ENCODE data around the gene RASGRF1.

The RASGRF1 gene

GRCh38 chr15:79046691-79047404 is 43.7 kb downstream of the RASGRF1 start:
- no peaks in the 10 kb centered on the region for H3K36me3 Mint-ChIP-seq (ENCODE audit: low read depth)

GRCh38 chr15:79045041-79045440 is 45.5 kb downstream of the RASGRF1 start:
- no peaks in the 10 kb centered on the region for H3K36me3 Mint-ChIP-seq (ENCODE audit: low read depth)
- peaks cover 22% of the 10 kb centered on the region for H3K27me3 Mint-ChIP-seq
- H3K4me1 Mint-ChIP-seq (ENCODE audit: low read depth), result no peaks in the 10 kb centered on the region
- H3K27ac Mint-ChIP-seq, result no peak overlapping the region
- H3K4me3 Mint-ChIP-seq, result no peak overlapping the region
- no peak for DNase-seq
- peaks cover 8% of the 10 kb centered on the region for H3K9me3 Mint-ChIP-seq

More at GRCh38 chr15:79046691-79047404, 43.7 kb downstream of the RASGRF1 start:
- Mint-ChIP-seq H3K27ac (no peak overlapping the region), H3K4me1 (ENCODE audit: low read depth) (no peaks in the 10 kb centered on the region), H3K9me3 (peaks cover 8% of the 10 kb centered on the region), H3K4me3 (no peak overlapping the region), H3K27me3 (peaks cover 12% of the 10 kb centered on the region)
- DNase-seq, result no peak

GRCh38 chr15:79042213-79042928 is 48.2 kb downstream of the RASGRF1 start:
- H3K27me3 Mint-ChIP-seq, result peaks cover 25% of the 10 kb centered on the region

GRCh38 chr15:79041601-79042168 is 48.9 kb downstream of the RASGRF1 start:
- no peak for DNase-seq
- peaks cover 8% of the 10 kb centered on the region for H3K9me3 Mint-ChIP-seq
- H3K27ac Mint-ChIP-seq, result no peak overlapping the region
- no peaks in the 10 kb centered on the region for H3K4me1 Mint-ChIP-seq (ENCODE audit: low read depth)
- H3K4me3 Mint-ChIP-seq, result no peak overlapping the region
- H3K36me3 Mint-ChIP-seq (ENCODE audit: low read depth), result no peaks in the 10 kb centered on the region
- peaks cover 30% of the 10 kb centered on the region for H3K27me3 Mint-ChIP-seq

More at GRCh38 chr15:79042213-79042928, 48.2 kb downstream of the RASGRF1 start:
- H3K4me1 Mint-ChIP-seq (ENCODE audit: low read depth), result no peaks in the 10 kb centered on the region
- H3K27ac Mint-ChIP-seq, result no peak overlapping the region
- H3K36me3 Mint-ChIP-seq (ENCODE audit: low read depth), result no peaks in the 10 kb centered on the region
- H3K4me3 Mint-ChIP-seq, result no peak overlapping the region
- DNase-seq, result no peak
- H3K9me3 Mint-ChIP-seq, result peaks cover 8% of the 10 kb centered on the region

GRCh38 chr15:79037848-79038247 is 52.7 kb downstream of the RASGRF1 start:
- no peak for DNase-seq
- peaks cover 1% of the 10 kb centered on the region for H3K9me3 Mint-ChIP-seq
- no peaks in the 10 kb centered on the region for H3K4me1 Mint-ChIP-seq (ENCODE audit: low read depth)
- no peaks in the 10 kb centered on the region for H3K36me3 Mint-ChIP-seq (ENCODE audit: low read depth)
- H3K4me3 Mint-ChIP-seq, result no peak overlapping the region
- peaks cover 44% of the 10 kb centered on the region for H3K27me3 Mint-ChIP-seq
- no peak overlapping the region for H3K27ac Mint-ChIP-seq

- DNase-seq, result no peak
- H3K4me1 Mint-ChIP-seq (ENCODE audit: low read depth), result no peaks in the 10 kb centered on the region
- H3K27me3 Mint-ChIP-seq, result peaks cover 36% of the 10 kb centered on the region
- H3K9me3 Mint-ChIP-seq, result no peaks in the 10 kb centered on the region
- no peak overlapping the region for H3K27ac Mint-ChIP-seq
- H3K36me3 Mint-ChIP-seq (ENCODE audit: low read depth), result no peaks in the 10 kb centered on the region
- no peak overlapping the region for H3K4me3 Mint-ChIP-seq
Measured at GRCh38 chr15:79036323-79036722, 54.3 kb downstream of the RASGRF1 start.

- no peaks in the 10 kb centered on the region for H3K4me1 Mint-ChIP-seq (ENCODE audit: low read depth)
- no peaks in the 10 kb centered on the region for H3K36me3 Mint-ChIP-seq (ENCODE audit: low read depth)
- no peak for DNase-seq
- no peak overlapping the region for H3K4me3 Mint-ChIP-seq
- H3K9me3 Mint-ChIP-seq, result no peaks in the 10 kb centered on the region
- H3K27me3 Mint-ChIP-seq, result peaks cover 34% of the 10 kb centered on the region
- H3K27ac Mint-ChIP-seq, result no peak overlapping the region
Measured at GRCh38 chr15:79035814-79036213, 54.8 kb downstream of the RASGRF1 start.

GRCh38 chr15:79035111-79035601 is 55.4 kb downstream of the RASGRF1 start:
- no peaks in the 10 kb centered on the region for H3K4me1 Mint-ChIP-seq (ENCODE audit: low read depth)
- no peak for DNase-seq
- no peaks in the 10 kb centered on the region for H3K36me3 Mint-ChIP-seq (ENCODE audit: low read depth)
- H3K27me3 Mint-ChIP-seq, result peaks cover 30% of the 10 kb centered on the region
- no peak overlapping the region for H3K4me3 Mint-ChIP-seq
- H3K9me3 Mint-ChIP-seq, result no peaks in the 10 kb centered on the region
- no peak overlapping the region for H3K27ac Mint-ChIP-seq

GRCh38 chr15:79034284-79034683 is 56.3 kb downstream of the RASGRF1 start:
- Mint-ChIP-seq H3K36me3 (ENCODE audit: low read depth) (no peaks in the 10 kb centered on the region), H3K27ac (no peak overlapping the region), H3K27me3 (peaks cover 26% of the 10 kb centered on the region), H3K9me3 (no peaks in the 10 kb centered on the region), H3K4me3 (no peak overlapping the region), H3K4me1 (ENCODE audit: low read depth) (no peaks in the 10 kb centered on the region)
- DNase-seq, result no peak

GRCh38 chr15:79032656-79033055 is 57.9 kb downstream of the RASGRF1 start:
- Mint-ChIP-seq H3K27me3 (peaks cover 32% of the 10 kb centered on the region), H3K9me3 (no peaks in the 10 kb centered on the region), H3K27ac (no peak overlapping the region), H3K36me3 (ENCODE audit: low read depth) (no peaks in the 10 kb centered on the region), H3K4me1 (ENCODE audit: low read depth) (no peaks in the 10 kb centered on the region), H3K4me3 (no peak overlapping the region)
- no peak for DNase-seq

- no peak overlapping the region for H3K27ac Mint-ChIP-seq
- no peak for DNase-seq
- H3K36me3 Mint-ChIP-seq (ENCODE audit: low read depth), result no peaks in the 10 kb centered on the region
- H3K4me3 Mint-ChIP-seq, result no peak overlapping the region
- no peaks in the 10 kb centered on the region for H3K4me1 Mint-ChIP-seq (ENCODE audit: low read depth)
- H3K9me3 Mint-ChIP-seq, result no peaks in the 10 kb centered on the region
- H3K27me3 Mint-ChIP-seq, result peaks cover 29% of the 10 kb centered on the region
Measured at GRCh38 chr15:79031821-79032220, 58.8 kb downstream of the RASGRF1 start.

- no peak overlapping the region for H3K4me3 Mint-ChIP-seq
- H3K4me1 Mint-ChIP-seq (ENCODE audit: low read depth), result no peaks in the 10 kb centered on the region
- H3K9me3 Mint-ChIP-seq, result no peaks in the 10 kb centered on the region
- H3K27ac Mint-ChIP-seq, result no peak overlapping the region
- DNase-seq, result no peak
- peaks cover 25% of the 10 kb centered on the region for H3K27me3 Mint-ChIP-seq
- no peaks in the 10 kb centered on the region for H3K36me3 Mint-ChIP-seq (ENCODE audit: low read depth)
Measured at GRCh38 chr15:79031201-79031600, 59.4 kb downstream of the RASGRF1 start.

- no peak for DNase-seq
- Mint-ChIP-seq H3K4me3 (no peak overlapping the region), H3K4me1 (ENCODE audit: low read depth) (no peaks in the 10 kb centered on the region), H3K36me3 (ENCODE audit: low read depth) (no peaks in the 10 kb centered on the region), H3K27me3 (peaks cover 22% of the 10 kb centered on the region), H3K27ac (no peak overlapping the region), H3K9me3 (no peaks in the 10 kb centered on the region)
Measured at GRCh38 chr15:79030470-79030869, 60.1 kb downstream of the RASGRF1 start.

- peaks cover 11% of the 10 kb centered on the region for H3K9me3 Mint-ChIP-seq
- H3K27me3 Mint-ChIP-seq, result peaks cover 17% of the 10 kb centered on the region
- no peak overlapping the region for H3K27ac Mint-ChIP-seq
- no peak overlapping the region for H3K4me3 Mint-ChIP-seq
- H3K4me1 Mint-ChIP-seq (ENCODE audit: low read depth), result no peaks in the 10 kb centered on the region
- no peaks in the 10 kb centered on the region for H3K36me3 Mint-ChIP-seq (ENCODE audit: low read depth)
- peak; percentile 39 for DNase-seq
Measured at GRCh38 chr15:79028411-79028964, 62.1 kb downstream of the RASGRF1 start.

Measured in activated T-cell treated with anti-CD3 and anti-CD28 coated beads, Interleukin-2, amount 50 U/mL, for 24 hours (primary cell).